ENCODE results near the gene CRELD2.

Gene CRELD2

GRCh38 chr22:49955581-49956417, 37.4 kb downstream of the CRELD2 start:
- CTCF ChIA-PET, result interaction anchor here (1.0 to 3.0 kb wide), 4 partner anchors 9 to 25 kb away, joined by 3 to 12 read pairs (median 6); no protein-coding TSS in a partner anchor
- POLR2A ChIA-PET, result no interaction called here
- no peak for DNase-seq (ENCODE audit: extremely low spot score)
- TF ChIP-seq CTCF (IDR thresholded peaks at IDR 0.05; ENCODE audit: control extremely low read depth, extremely low read depth, low read depth, missing control alignments), result no peak

- no peak for TF ChIP-seq CTCF (IDR thresholded peaks at IDR 0.05; ENCODE audit: control extremely low read depth, extremely low read depth, low read depth, missing control alignments)
- CTCF ChIA-PET, result interaction anchor here (1.7 to 3.0 kb wide), 3 partner anchors 10 to 26 kb away, joined by 4 to 12 read pairs (median 9); no protein-coding TSS in a partner anchor
Observed at GRCh38 chr22:49956418-49956770, 38.0 kb downstream of the CRELD2 start.

GRCh38 chr22:49956914-49957825, 38.7 kb downstream of the CRELD2 start:
- no peak for TF ChIP-seq CTCF (IDR thresholded peaks at IDR 0.05; ENCODE audit: control extremely low read depth, extremely low read depth, low read depth, missing control alignments)
- ChIA-PET POLR2A (no interaction called here), CTCF (interaction anchor here (0.9 to 3.0 kb wide), 3 partner anchors 10 to 73 kb away, joined by 3 to 9 read pairs (median 4); no protein-coding TSS in a partner anchor)
- no peak for DNase-seq (ENCODE audit: extremely low spot score)

More at GRCh38 chr22:49956418-49956770, 38.0 kb downstream of the CRELD2 start:
- POLR2A ChIA-PET, result no interaction called here
- no peak for DNase-seq (ENCODE audit: extremely low spot score)

- CTCF ChIA-PET, result interaction anchor here (0.9 to 3.0 kb wide), 3 partner anchors 11 to 73 kb away, joined by 3 to 9 read pairs (median 7); no protein-coding TSS in a partner anchor
- POLR2A ChIA-PET, result no interaction called here
- no peak for DNase-seq (ENCODE audit: extremely low spot score)
- no peak for TF ChIP-seq CTCF (IDR thresholded peaks at IDR 0.05; ENCODE audit: control extremely low read depth, extremely low read depth, low read depth, missing control alignments)
Observed at GRCh38 chr22:49957826-49958365, 39.5 kb downstream of the CRELD2 start.

GRCh38 chr22:49958366-49958921, 40.0 kb downstream of the CRELD2 start:
- TF ChIP-seq CTCF (IDR thresholded peaks at IDR 0.05; ENCODE audit: control extremely low read depth, extremely low read depth, low read depth, missing control alignments), result no peak
- DNase-seq (ENCODE audit: extremely low spot score), result no peak
- ChIA-PET POLR2A (no interaction called here), CTCF (interaction anchor here (0.9 to 1.9 kb wide), 3 partner anchors 28 to 72 kb away, joined by 3 to 7 read pairs (median 3); no protein-coding TSS in a partner anchor)

Data from GM10248 (cell line).